Stimulated activated naive CD8-positive, alpha-beta T cell treated with anti-CD3 and anti-CD28 coated beads, Interleukin-15, Interleukin-2, amounts not matched to agents 100 ng/mL and 50 ng/mL, for 24 hours (primary cell): ENCODE data around the gene MMP17.
"Not testable (repeated sequence)": the region's sequence is repeated elsewhere in the genome, so short reads cannot be mapped to it uniquely, and the experiment has no call there.

ENCODE experiments used
- H3K27ac Mint-ChIP-seq: one replicate; pipeline ENCODE4 v1.8.0; 2021; ENCODE audit warnings: mild to moderate bottlenecking, mixed read lengths
- H3K27me3 Mint-ChIP-seq: one replicate; pipeline ENCODE4 v1.8.0; 2021; ENCODE audit warnings: mixed read lengths
- H3K36me3 Mint-ChIP-seq: one replicate; pipeline ENCODE4 v1.8.0; 2021; ENCODE audit warnings: low read depth, mixed read lengths
- H3K4me1 Mint-ChIP-seq: one replicate; pipeline ENCODE4 v1.8.0; 2021; ENCODE audit warnings: low read depth, mixed read lengths
- H3K4me3 Mint-ChIP-seq: one replicate; pipeline ENCODE4 v1.8.0; 2021; ENCODE audit warnings: mild to moderate bottlenecking, mixed read lengths
- H3K9me3 Mint-ChIP-seq: one replicate; pipeline ENCODE4 v1.8.0; 2021; ENCODE audit warnings: mixed read lengths

The MMP17 gene

GRCh38 chr12:131872154-131873051 is 44.2 kb downstream of the MMP17 start:
- H3K9me3 Mint-ChIP-seq, result no peaks in the 10 kb centered on the region
- H3K27me3 Mint-ChIP-seq, result no peaks in the 10 kb centered on the region
- no peak overlapping the region for H3K4me3 Mint-ChIP-seq
- H3K4me1 Mint-ChIP-seq, result no peaks in the 10 kb centered on the region
- no peaks in the 10 kb centered on the region for H3K36me3 Mint-ChIP-seq
- H3K27ac Mint-ChIP-seq, result no peak overlapping the region

DNA sequence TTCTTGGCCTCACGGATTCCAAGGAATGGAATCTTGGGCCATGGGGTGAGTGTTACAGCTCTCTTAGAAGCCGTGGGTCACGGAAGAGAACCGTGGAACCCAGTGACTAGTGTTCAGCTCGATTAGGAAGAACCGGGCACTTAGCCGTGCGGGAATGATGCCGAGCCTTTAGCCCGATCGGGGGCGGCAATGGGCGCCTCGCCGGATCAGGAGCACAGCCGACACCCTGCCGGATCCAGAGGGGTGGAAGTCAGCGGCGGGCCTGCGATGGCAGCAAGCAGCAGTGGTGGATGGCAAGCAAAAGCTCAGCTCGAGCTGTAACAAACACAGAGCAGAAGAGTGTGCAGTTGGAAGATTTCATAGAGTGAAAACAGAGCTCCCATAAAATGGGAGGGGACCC is 45.1 kb downstream of the MMP17 start:
- no peaks in the 10 kb centered on the region for H3K4me1 Mint-ChIP-seq
- no peak overlapping the region for H3K27ac Mint-ChIP-seq
- no peaks in the 10 kb centered on the region for H3K27me3 Mint-ChIP-seq
- no peaks in the 10 kb centered on the region for H3K36me3 Mint-ChIP-seq
- H3K9me3 Mint-ChIP-seq, result no peaks in the 10 kb centered on the region
- no peak overlapping the region for H3K4me3 Mint-ChIP-seq

- H3K27me3 Mint-ChIP-seq, H3K9me3 Mint-ChIP-seq, H3K4me3 Mint-ChIP-seq, H3K36me3 Mint-ChIP-seq, H3K27ac Mint-ChIP-seq, H3K4me1 Mint-ChIP-seq: not testable (repeated sequence)
Observed at GRCh38 chr12:131874972-131875371, 46.8 kb downstream of the MMP17 start.

DNA sequence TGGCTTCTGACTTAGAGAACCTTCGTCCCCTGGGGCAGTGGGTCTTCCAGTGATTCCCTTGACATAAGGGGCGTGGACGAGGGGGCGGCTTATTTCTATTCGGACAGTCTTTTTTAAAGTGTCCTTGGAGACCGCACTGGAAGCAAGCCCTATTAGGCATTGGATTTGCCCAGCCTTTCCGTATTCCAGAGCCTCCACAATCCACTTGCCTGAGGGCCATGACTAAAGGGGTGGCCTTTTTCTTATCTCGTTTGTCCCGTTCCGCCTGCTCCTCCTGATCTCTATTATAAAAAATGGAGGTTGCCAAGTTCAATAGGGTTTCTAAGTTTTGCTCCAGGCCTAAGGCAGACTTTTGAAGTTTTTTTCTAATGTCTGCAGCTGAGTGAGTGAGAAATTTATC is 49.0 kb downstream of the MMP17 start:
- H3K36me3 Mint-ChIP-seq, H3K4me3 Mint-ChIP-seq, H3K27ac Mint-ChIP-seq, H3K9me3 Mint-ChIP-seq, H3K4me1 Mint-ChIP-seq, H3K27me3 Mint-ChIP-seq: not testable (repeated sequence)

DNA sequence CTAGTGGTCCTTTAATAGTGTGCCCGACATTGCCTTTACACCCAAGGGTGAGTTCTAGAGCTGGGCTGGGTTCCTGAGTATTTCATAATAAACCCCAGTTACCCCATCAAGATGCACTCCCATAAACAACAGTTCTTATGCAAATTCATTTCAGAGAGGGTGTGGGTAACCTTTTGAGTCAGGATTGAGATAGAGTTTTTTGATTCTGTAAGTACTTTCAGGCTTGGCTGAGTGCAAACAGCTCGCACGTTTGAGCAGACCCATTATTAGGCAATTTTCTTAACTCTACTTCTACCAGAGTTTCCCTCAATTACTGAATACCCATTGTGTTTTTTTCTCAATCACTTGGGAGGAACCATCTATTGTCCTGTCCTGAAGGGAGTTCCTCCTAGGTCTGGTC is 50.2 kb downstream of the MMP17 start:
- not testable (repeated sequence) for H3K36me3 Mint-ChIP-seq, H3K4me3 Mint-ChIP-seq, H3K4me1 Mint-ChIP-seq, H3K27ac Mint-ChIP-seq, H3K27me3 Mint-ChIP-seq, H3K9me3 Mint-ChIP-seq

DNA sequence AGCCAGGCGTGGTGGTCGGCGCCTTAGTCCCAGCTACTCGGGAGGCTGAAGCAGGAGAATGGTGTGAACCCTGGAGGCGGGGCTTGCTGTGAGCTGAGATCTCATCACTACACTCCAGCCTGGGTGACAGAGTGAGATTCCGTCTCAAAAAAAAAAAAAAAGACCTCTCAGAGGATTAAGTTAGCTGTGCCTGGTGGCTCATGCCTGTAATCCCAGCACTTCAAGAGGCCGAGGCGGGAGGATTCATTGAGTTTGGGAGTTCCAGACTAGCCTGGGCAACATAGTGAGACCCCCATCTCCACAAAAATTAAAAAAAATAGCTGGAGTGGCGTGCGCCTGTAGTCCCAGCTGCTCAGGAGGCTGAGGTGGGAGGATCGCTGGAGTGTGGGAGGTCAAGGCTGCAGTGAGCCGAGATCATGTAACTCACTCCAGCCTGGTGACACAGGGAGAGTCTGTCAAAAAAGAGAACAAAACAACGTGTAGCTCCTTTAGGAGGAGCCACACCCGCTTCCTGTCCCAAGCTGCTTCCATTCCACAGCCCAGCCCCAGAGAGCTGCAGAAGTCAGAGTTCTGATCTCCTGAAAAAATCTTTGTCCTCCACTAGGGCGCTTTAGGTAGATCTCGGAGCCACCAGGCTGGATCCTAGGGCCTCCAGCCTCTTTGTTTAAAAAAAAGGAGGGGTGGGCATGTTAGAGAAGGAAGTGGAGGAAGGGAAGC is 54.8 kb downstream of the MMP17 start:
- Mint-ChIP-seq H3K27me3 (no peaks in the 10 kb centered on the region), H3K36me3 (no peaks in the 10 kb centered on the region), H3K4me1 (no peaks in the 10 kb centered on the region), H3K9me3 (peaks cover 7% of the 10 kb centered on the region), H3K27ac (no peak overlapping the region), H3K4me3 (no peak overlapping the region)

DNA sequence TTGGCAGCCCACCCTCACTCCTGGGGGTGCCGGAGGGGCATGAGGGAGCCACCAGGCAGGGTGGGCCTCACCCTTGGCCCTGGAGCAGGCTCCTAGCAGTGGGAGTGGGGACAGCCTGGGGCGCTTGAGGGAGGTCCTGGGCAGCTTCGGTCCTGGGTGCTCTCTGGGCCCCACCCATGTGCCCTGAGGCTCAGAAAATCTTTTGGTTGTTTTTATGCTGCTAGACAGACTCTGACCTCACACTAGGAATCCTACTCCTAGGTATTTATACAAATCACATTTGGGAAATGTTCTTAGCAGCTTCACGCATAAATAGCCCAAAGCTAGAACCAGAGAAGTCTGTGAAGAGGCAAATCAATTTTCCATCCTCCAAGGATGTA is 55.3 kb downstream of the MMP17 start:
- Mint-ChIP-seq H3K27me3 (no peaks in the 10 kb centered on the region), H3K4me1 (no peaks in the 10 kb centered on the region), H3K9me3 (peaks cover 7% of the 10 kb centered on the region), H3K4me3 (no peak overlapping the region), H3K36me3 (no peaks in the 10 kb centered on the region), H3K27ac (no peak overlapping the region)

DNA sequence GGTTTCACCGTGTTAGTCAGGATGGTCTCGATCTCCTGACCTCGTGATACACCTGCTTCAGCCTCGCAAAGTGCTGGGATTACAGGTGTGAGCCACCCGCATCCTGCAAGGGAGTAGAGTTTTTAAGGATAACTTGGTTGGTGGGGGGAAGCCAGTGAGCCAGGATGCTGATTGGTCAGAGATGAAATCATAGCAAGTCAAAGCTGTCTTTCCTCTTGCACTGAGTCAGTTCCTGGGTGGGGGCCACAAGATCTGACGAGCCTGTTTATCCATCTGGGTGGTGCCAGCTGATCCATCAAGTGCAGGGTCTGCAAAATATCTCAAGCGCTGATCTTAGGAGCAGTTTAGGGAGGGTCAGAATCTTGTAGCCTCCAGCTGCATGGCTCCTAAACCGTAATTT is 56.9 kb downstream of the MMP17 start:
- H3K27me3 Mint-ChIP-seq, H3K36me3 Mint-ChIP-seq, H3K9me3 Mint-ChIP-seq, H3K4me1 Mint-ChIP-seq, H3K4me3 Mint-ChIP-seq, H3K27ac Mint-ChIP-seq: not testable (repeated sequence)

GRCh38 chr12:131885543-131886057 is 57.4 kb downstream of the MMP17 start:
- no peak overlapping the region for H3K27ac Mint-ChIP-seq
- H3K27me3 Mint-ChIP-seq, result no peaks in the 10 kb centered on the region
- no peaks in the 10 kb centered on the region for H3K36me3 Mint-ChIP-seq
- peaks cover 7% of the 10 kb centered on the region for H3K9me3 Mint-ChIP-seq
- no peaks in the 10 kb centered on the region for H3K4me1 Mint-ChIP-seq
- no peak overlapping the region for H3K4me3 Mint-ChIP-seq

GRCh38 chr12:131891722-131892121 is 63.5 kb downstream of the MMP17 start:
- H3K27ac Mint-ChIP-seq, H3K4me3 Mint-ChIP-seq, H3K27me3 Mint-ChIP-seq, H3K36me3 Mint-ChIP-seq, H3K4me1 Mint-ChIP-seq, H3K9me3 Mint-ChIP-seq: not testable (repeated sequence)

DNA sequence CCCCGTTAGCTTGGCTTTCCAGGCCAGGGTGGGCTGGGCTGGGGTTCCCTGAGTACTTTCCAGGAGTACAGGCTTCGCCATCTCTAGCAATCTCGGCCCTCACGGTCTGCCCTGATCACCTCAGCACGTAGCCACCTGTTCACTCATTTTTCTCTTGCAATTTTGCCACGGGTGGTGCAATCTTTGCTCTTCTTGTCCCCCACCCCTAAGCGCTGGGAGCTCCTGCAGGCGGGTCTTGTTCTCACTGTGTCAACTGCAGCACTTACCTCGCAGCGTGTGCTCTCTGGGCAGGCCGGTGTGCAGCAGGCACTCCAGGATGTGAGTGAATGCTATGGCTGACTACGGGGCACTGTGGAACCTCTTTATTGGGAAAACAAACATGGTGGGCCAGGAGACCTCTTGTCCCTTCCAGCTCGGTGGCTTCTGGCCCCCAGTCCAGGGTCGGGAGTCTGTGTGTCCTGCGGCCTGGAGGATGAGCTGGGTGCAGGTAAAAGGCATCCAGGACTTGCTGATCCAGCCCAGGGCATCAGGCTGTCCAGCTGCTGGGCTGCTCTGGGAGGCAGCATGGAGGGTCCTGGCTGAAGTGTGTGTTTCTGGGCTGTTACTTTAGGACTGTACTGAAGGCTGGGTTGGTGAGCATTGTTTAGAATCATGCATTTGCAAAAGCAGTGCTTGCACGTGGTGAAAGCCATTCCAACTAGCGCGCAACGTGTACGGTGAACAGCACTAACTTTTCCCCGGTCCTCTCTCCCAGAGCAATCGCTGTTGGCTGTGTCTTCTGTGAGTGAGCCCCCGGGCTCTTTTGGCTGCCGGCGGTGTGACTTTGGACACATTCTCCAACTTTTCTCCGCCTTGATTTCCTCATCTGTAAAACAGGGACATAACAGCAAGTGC is 64.8 kb downstream of the MMP17 start:
- Mint-ChIP-seq H3K27me3 (no peaks in the 10 kb centered on the region), H3K36me3 (no peaks in the 10 kb centered on the region), H3K4me1 (peaks cover 12% of the 10 kb centered on the region), H3K27ac (no peak overlapping the region), H3K9me3 (no peaks in the 10 kb centered on the region), H3K4me3 (no peak overlapping the region)

GRCh38 chr12:131893605-131894312 is 65.6 kb downstream of the MMP17 start:
- Mint-ChIP-seq H3K9me3 (no peaks in the 10 kb centered on the region), H3K4me3 (peak overlapping the region; percentile 32), H3K27me3 (no peaks in the 10 kb centered on the region), H3K27ac (no peak overlapping the region), H3K36me3 (no peaks in the 10 kb centered on the region), H3K4me1 (peaks cover 12% of the 10 kb centered on the region)

DNA sequence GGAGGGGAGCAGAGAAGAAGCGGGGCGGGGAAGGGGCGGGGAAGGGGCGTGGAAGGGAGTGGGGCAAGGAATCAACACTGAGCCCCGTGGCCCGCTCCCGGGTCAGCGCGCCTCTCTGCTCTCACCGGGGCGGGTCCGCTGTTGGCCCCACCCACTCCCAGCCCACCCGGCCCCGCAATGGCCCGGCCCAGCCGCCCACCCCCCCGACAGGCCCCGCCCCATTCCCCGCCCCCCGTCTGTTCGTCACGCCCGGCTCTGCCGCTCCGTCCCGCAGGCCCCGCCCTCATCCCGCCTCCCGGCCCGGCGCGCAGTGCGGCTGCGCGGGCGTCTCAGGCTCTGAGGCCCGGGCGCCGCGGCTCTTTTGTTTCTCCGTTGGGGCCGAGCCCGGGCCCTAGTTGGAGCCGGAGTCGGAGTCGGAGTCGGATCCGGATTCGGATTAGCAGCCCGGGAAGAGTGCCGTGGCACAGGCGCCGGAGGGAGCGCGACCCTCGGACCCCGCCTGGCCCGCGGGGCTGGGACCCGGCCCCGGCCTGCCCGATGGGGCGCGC is 66.2 kb downstream of the MMP17 start, which contains the start of gene ULK1:
TSS of gene ULK1 (plus strand) at position 310 of the 548 bp plus-strand sequence. CDS start 380 bp downstream, outside the sequence.
- Mint-ChIP-seq H3K27me3 (no peaks in the 10 kb centered on the region), H3K36me3 (no peaks in the 10 kb centered on the region), H3K27ac (peak within 1 kb of the TSS; percentile 67), H3K4me1 (peaks cover 12% of the 10 kb centered on the region), H3K9me3 (no peaks in the 10 kb centered on the region), H3K4me3 (peak within 1 kb of the TSS; percentile 83)
